ENCODE results near the gene CD226.

DNA sequence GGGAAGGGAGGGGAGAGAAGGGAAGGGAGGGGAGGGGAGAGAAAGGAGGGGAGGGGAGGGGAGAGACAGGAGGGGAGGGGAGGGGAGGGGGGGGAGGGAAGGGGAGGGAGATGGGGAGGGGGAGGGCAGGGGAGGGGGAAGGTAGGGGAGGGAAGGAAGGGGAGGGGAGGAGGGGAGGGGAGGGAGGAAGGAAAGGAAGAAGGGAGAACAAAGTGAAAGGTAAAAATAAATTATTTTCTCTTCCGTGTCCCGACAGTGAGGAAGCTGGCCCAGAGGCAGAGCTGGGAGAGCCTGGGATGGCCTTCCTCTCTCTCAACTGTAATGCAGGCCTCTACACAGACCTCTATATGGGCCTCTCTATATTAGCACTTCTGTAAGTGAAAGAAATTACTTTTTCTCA is 53.2 kb downstream of the CD226 start:
- TF ChIP-seq BHLHE40 (IDR thresholded peaks at IDR 0.05; ENCODE audit: borderline replicate concordance in 1 of 2, low read depth in 2 of 2, low read length in 1 of 2) (no peak), CREM (IDR thresholded peaks at IDR 0.05; ENCODE audit: low read depth) (no peak), NR2F1 (conservative IDR thresholded peaks at IDR 0.05) (no peak), STAT3 (IDR thresholded peaks at IDR 0.05; ENCODE audit: low read depth, low read length) (no peak), JUND (IDR thresholded peaks at IDR 0.05; ENCODE audit: low read depth, low read length) (no peak)
- TF ChIP-seq, protein P1, sequence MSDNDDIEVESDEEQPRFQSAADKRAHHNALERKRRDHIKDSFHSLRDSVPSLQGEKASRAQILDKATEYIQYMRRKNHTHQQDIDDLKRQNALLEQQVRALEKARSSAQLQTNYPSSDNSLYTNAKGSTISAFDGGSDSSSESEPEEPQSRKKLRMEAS (IDR thresholded peaks at IDR 0.05; ENCODE audit: low read depth, low read length), result no peak
- TF ChIP-seq, protein P2, sequence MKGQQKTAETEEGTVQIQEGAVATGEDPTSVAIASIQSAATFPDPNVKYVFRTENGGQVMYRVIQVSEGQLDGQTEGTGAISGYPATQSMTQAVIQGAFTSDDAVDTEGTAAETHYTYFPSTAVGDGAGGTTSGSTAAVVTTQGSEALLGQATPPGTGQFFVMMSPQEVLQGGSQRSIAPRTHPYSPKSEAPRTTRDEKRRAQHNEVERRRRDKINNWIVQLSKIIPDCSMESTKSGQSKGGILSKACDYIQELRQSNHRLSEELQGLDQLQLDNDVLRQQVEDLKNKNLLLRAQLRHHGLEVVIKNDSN (IDR thresholded peaks at IDR 0.05; ENCODE audit: borderline replicate concordance, extremely low read length, insufficient read depth, low read depth, low read length), result no peak
- TF ChIP-seq, protein P3, sequence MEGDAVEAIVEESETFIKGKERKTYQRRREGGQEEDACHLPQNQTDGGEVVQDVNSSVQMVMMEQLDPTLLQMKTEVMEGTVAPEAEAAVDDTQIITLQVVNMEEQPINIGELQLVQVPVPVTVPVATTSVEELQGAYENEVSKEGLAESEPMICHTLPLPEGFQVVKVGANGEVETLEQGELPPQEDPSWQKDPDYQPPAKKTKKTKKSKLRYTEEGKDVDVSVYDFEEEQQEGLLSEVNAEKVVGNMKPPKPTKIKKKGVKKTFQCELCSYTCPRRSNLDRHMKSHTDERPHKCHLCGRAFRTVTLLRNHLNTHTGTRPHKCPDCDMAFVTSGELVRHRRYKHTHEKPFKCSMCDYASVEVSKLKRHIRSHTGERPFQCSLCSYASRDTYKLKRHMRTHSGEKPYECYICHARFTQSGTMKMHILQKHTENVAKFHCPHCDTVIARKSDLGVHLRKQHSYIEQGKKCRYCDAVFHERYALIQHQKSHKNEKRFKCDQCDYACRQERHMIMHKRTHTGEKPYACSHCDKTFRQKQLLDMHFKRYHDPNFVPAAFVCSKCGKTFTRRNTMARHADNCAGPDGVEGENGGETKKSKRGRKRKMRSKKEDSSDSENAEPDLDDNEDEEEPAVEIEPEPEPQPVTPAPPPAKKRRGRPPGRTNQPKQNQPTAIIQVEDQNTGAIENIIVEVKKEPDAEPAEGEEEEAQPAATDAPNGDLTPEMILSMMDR (IDR thresholded peaks at IDR 0.05 in 2 of 3, conservative IDR thresholded peaks at IDR 0.05 in 1 of 3; ENCODE audit: control insufficient read depth in 2 of 3, extremely low read depth in 1 of 3, insufficient read depth in 1 of 3, low read depth in 3 of 3, low read length in 3 of 3), result no peak
